IMR-90 (cell line): Measurements from ENCODE around the gene TRIM47. TPM values are rescaled to one million over a fixed set of nuclear protein-coding genes. Genes with fewer than 3 reads are reported as not detected.

Experiments used
- polyA plus RNA-seq, 3 experiments: library from polyadenylated mRNA; depleted of rRNA; stranded (reverse); fragments of >200 nt; gene quantifications; 2 replicates each; pipeline ENCODE4 v1.2.3, GENCODE V29; 2012; ENCODE audit warnings: low replicate concordance in 1 of 3
- total RNA-seq: library from RNA; depleted of rRNA; stranded (reverse); fragments of >200 nt; gene quantifications from 2 replicates; pipeline ENCODE4 v1.2.3, GENCODE V29; 2012; rRNA removed

Gene TRIM47
- total and polyA plus RNA-seq, 2 of the 4 experiments (the other 2 are of a cell fraction), result 1.4 to 7.5 TPM

Other genes starting within 250 kb of the TRIM47 start
- gene SMIM5, start 245.1 kb downstream of the TRIM47 start, total RNA-seq, result not detected in 2 replicates
- gene SMIM5, start 245.1 kb downstream of the TRIM47 start, polyA plus RNA-seq (2012; rRNA removed), result 0.14 TPM in 1 of 2 replicates, not detected in the other
- 7.3 and 8.6 TPM in 2 replicates for gene RECQL5, start 211.4 kb downstream of the TRIM47 start, total RNA-seq
- 17.4 and 23.7 TPM in 2 replicates for gene RECQL5, start 211.4 kb downstream of the TRIM47 start, polyA plus RNA-seq (2012; rRNA removed)
- 70.4 and 82.5 TPM in 2 replicates for gene SAP30BP, start 211.2 kb downstream of the TRIM47 start, total RNA-seq
- gene SAP30BP, start 211.2 kb downstream of the TRIM47 start, polyA plus RNA-seq (2012; rRNA removed), result 134 and 139 TPM in 2 replicates
- under 0.01 TPM in 1 of 2 replicates, not detected in the other for gene ITGB4, start 157.1 kb downstream of the TRIM47 start, total RNA-seq
- gene ITGB4, start 157.1 kb downstream of the TRIM47 start, polyA plus RNA-seq (2012; rRNA removed), result 0.27 and 0.39 TPM in 2 replicates
- 18.9 and 21.9 TPM in 2 replicates for gene GALK1, start 113.4 kb downstream of the TRIM47 start, total RNA-seq
- 19.9 and 28.7 TPM in 2 replicates for gene GALK1, start 113.4 kb downstream of the TRIM47 start, polyA plus RNA-seq (2012; rRNA removed)
- 15.4 and 15.8 TPM in 2 replicates for gene UNK, start 93.8 kb downstream of the TRIM47 start, total RNA-seq
- gene UNK, start 93.8 kb downstream of the TRIM47 start, polyA plus RNA-seq (2012; rRNA removed), result 16.9 and 17.3 TPM in 2 replicates
- gene UNC13D, start 34.2 kb downstream of the TRIM47 start, total RNA-seq, result under 0.01 TPM in 1 of 2 replicates, not detected in the other
- 0.31 and 0.52 TPM in 2 replicates for gene UNC13D, start 34.2 kb downstream of the TRIM47 start, polyA plus RNA-seq (2012; rRNA removed)
- 7.8 and 9.0 TPM in 2 replicates for gene WBP2, start 23.2 kb downstream of the TRIM47 start, total RNA-seq
- 35.5 and 36.7 TPM in 2 replicates for gene WBP2, start 23.2 kb downstream of the TRIM47 start, polyA plus RNA-seq (2012; rRNA removed)
- 7.9 and 8.1 TPM in 2 replicates for gene TRIM65, start 18.4 kb upstream of the TRIM47 start, total RNA-seq
- 10.6 and 10.8 TPM in 2 replicates for gene TRIM65, start 18.4 kb upstream of the TRIM47 start, polyA plus RNA-seq (2012; rRNA removed)
- 13.3 and 15.3 TPM in 2 replicates for gene MRPL38, start 26.3 kb upstream of the TRIM47 start, total RNA-seq
- 42.5 and 55.5 TPM in 2 replicates for gene MRPL38, start 26.3 kb upstream of the TRIM47 start, polyA plus RNA-seq (2012; rRNA removed)
- 4.5 and 5.3 TPM in 2 replicates for gene FBF1, start 62.5 kb upstream of the TRIM47 start, total RNA-seq
- gene FBF1, start 62.5 kb upstream of the TRIM47 start, polyA plus RNA-seq (2012; rRNA removed), result 8.0 and 9.3 TPM in 2 replicates
- gene ACOX1, start 100.6 kb upstream of the TRIM47 start, total RNA-seq, result 61.9 and 94.8 TPM in 2 replicates
- 14.9 and 16.1 TPM in 2 replicates for gene ACOX1, start 100.6 kb upstream of the TRIM47 start, polyA plus RNA-seq (2012; rRNA removed)
- 14.7 and 15.6 TPM in 2 replicates for gene TEN1, start 100.7 kb upstream of the TRIM47 start, total RNA-seq
- 17.1 and 17.9 TPM in 2 replicates for gene TEN1, start 100.7 kb upstream of the TRIM47 start, polyA plus RNA-seq (2012; rRNA removed)
- 0.56 and 0.72 TPM in 2 replicates for gene CDK3, start 122.3 kb upstream of the TRIM47 start, total RNA-seq
- gene CDK3, start 122.3 kb upstream of the TRIM47 start, polyA plus RNA-seq (2012; rRNA removed), result 6.7 and 8.8 TPM in 2 replicates
- gene EVPL, start 148.7 kb upstream of the TRIM47 start, total RNA-seq, result not detected in 2 replicates
- not detected in 2 replicates for gene EVPL, start 148.7 kb upstream of the TRIM47 start, polyA plus RNA-seq (2012; rRNA removed)
- 47.1 and 47.2 TPM in 2 replicates for gene SRP68, start 193.9 kb upstream of the TRIM47 start, total RNA-seq
- gene SRP68, start 193.9 kb upstream of the TRIM47 start, polyA plus RNA-seq (2012; rRNA removed), result 69.1 and 82.6 TPM in 2 replicates
- not detected in 2 replicates for gene GALR2, start 196.2 kb upstream of the TRIM47 start, total RNA-seq
- gene GALR2, start 196.2 kb upstream of the TRIM47 start, polyA plus RNA-seq (2012; rRNA removed), result 0.07 and 0.10 TPM in 2 replicates
- not detected in 2 replicates for gene ZACN, start 200.6 kb upstream of the TRIM47 start, total RNA-seq
- gene ZACN, start 200.6 kb upstream of the TRIM47 start, polyA plus RNA-seq (2012; rRNA removed), result not detected in 2 replicates
- gene EXOC7, start 225.2 kb upstream of the TRIM47 start, total RNA-seq, result 98.9 and 118 TPM in 2 replicates
- 85.9 and 89.5 TPM in 2 replicates for gene EXOC7, start 225.2 kb upstream of the TRIM47 start, polyA plus RNA-seq (2012; rRNA removed)